HG03342 (cell line): ENCODE data around the gene DPYD.

ENCODE experiments used
- ATAC-seq: cut with Tn5 transposase; IDR thresholded peaks from one replicate; pipeline ENCODE4 v1.9.1; 2021; ENCODE audit warnings: mild to moderate bottlenecking, moderate library complexity; ENCODE audit not compliant: unreplicated experiment

Gene DPYD

DNA sequence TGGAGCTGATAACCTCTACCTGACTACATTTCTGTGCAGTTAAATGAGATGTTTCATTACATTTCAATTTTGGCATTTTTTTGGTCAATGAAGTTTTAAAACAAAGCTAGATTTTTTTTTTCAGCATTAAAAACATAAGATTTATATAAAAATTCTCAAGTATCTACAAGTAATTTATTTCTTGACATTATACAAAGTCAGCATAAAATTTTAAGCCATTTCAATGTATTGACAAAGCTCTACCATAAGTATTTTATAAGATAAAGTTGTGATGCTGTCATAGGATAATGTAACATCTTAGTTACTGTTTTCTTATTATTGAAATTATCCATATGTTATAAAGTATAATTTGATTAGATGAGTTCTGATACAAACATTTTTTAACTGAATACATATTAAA, 847.7 kb downstream of the DPYD start:
- no peak for ATAC-seq

DNA sequence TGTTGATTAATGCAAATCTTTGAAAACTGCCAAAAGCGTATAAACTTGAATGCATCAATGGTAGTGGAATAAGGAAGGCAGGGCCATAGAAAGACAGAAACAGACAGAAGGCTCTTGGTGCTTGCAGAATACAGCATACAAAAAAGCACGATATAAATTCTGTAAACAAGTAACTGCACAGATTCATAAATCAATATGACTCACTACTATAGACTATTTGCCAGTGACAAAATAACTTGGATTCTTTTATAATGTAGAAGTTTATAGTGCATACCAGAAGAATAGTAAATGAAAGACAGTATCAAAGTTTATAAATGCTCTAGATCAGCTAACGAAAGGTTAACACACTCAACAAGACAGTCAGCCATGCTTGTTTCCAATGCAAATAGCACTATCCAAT, 849.7 kb downstream of the DPYD start:
- ATAC-seq: no peak

DNA sequence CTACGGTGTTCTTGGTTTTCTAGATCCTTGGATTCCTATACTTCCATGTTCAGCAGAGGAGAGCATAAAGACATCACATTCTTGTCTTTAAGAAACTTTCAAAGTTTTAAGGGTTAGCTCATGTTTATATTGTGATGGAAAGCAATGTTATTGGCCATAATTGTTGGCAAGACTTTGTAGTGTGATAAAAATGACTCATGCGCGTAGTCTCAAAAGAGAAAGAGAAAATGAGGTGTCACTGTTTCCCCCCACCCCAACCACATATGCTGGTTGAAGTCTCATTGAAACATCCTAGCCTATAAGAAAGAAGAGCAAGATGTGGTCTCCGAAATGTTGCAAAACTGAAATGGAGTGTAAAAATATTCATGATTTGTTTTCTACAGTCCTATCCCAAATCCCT, 850.5 kb downstream of the DPYD start:
- ATAC-seq: no peak

DNA sequence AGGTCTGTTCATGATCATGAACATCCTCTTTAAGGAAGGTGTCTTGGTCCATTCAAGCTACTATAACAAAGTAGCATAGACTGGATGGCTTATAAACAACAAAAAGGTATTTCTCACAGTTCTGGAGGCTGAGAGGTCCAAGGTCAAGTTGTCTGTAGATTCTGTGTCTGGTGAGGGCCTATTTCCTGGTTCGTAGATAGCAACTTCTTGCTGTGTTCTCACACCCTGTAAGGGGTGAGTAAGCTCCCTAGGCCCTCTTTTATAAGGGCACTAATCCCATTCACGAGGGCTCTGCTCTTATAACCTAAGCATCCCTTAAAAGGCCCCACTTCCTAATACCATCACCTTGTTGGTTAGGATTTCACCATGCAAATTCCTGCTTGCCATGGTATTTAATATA, 851.5 kb downstream of the DPYD start:
- no peak for ATAC-seq

DNA sequence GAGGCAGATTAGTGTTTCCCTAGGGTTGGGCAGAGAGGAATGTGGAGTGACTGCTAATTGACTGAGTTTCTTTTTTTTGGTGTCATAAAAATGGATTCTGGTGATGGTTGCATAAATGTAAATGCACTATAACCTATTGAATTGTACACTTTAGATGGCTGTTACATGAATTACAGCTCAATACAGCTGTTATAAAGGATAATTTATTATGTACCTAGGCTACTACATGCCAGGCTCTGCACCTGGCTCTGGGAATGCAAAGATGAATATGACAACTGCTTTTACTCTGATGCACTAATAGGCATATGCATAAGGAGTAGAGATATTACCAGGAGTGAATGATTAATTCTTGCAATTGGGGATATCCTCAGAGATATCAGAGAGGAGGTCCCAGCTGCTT, 854.0 kb downstream of the DPYD start:
- ATAC-seq: no peak

DNA sequence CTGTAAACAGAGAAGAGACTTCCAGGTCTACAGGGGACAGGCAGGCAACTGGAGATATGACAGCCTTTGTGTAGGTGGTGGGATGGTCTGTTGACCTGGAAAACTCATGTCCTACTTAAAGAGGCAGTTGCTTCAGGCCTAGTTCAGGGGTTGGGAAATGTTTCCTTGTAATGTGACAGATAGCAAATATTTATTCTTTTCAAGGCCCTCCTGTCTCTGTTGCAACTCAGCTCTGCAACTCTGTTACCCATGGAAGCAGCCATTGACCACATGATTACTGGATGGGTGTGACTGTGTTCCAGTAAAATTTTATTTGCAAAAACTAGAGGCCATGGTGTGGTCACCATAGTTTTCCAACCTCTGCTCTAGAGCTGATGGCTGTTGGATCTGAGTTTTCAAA, 857.3 kb downstream of the DPYD start:
- ATAC-seq: no peak

DNA sequence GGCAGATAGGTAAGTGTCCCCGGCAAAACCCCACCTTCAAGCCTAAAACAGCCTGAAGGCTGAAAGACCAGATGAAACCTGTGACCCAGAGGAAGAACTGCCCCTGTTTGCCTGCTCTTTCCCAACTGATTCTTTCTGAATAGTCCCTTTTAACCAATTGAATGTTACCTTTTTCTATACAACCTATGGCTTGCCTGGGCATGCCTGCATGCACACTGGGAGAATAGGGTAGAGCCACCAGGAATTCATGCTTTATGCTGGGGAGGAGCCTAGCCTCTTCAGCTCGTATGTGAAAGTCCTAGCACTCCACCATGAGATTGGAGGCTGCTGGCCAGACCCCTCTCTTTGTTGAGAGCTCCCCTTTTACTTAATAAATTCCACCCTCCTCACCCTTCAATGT, 859.2 kb downstream of the DPYD start:
- ATAC-seq: no peak

DNA sequence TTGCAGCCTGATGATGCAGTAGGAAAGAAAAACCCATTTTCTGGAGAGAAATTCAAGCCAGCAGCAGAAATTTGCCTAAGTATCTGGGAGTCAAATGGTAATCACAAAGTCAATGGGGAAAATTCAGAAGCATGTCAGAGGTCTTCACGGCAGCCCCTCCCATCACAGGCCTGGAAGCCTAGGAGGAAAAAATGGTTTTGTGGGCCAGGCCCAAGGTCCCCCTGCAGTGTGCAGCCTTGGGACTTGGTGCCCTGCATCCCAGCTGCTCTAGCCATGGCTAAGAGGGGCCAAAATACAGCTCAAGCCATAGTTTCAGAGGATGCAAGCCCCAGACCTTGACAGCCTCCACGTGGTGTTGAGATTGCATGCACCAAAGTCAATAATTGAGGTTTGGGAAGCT, 864.4 kb downstream of the DPYD start:
- no peak for ATAC-seq

DNA sequence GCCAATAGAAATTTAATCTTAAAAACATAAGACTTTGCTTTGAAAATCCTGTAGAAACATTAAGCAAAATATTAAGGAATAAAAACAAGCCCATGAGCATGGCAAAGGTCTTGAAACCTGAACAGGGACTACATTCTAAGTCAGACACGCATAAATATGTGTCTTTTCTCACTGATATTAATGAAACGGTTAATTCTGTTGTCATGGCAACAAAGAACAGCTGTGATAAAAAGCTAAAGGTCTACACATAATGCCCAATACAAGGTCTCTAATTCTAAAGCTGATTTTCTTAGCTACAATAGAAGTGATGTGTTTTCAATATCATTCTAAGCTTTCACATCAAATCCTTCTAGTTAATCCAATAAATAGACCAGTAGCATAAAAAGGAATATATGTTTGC, 867.6 kb downstream of the DPYD start:
- ATAC-seq: no peak

DNA sequence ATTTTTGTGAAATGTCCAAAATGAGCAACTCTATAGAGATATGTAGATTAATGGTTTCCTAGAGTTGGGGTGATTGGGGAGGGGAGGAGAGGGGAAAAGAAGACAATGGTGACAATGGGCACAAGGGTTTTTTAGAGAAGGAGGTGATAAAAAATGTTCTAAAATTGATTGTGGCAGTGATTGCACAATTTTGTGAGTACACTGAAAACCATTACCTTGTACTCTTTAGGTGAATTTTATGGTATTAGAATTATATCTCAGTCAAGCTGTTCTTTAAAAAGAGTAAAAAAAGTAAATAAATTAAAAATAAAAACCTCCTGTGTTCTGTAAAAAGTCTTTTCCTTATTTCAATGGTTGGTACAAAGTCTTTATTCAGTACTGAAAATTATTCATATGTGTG, 869.0 kb downstream of the DPYD start:
- no peak for ATAC-seq

DNA sequence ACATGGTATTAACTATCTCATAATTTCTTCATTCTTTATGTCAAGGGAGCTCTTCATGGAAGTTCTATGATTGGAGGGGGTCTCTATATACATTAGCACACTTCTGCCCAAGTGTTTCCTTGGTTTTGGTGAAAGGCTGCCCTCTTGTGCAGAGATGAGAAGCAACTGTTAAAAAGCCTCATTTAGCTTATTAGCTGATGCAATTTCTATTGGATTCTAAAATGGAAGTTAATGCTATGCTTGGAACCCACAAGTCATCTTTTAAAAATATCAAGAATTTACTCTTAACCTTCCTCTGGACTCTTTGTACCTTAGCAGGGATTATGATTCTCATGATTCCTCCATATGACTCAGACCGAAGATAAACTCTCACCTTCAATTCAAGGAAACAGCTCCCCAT, 870.3 kb downstream of the DPYD start:
- ATAC-seq: no peak

DNA sequence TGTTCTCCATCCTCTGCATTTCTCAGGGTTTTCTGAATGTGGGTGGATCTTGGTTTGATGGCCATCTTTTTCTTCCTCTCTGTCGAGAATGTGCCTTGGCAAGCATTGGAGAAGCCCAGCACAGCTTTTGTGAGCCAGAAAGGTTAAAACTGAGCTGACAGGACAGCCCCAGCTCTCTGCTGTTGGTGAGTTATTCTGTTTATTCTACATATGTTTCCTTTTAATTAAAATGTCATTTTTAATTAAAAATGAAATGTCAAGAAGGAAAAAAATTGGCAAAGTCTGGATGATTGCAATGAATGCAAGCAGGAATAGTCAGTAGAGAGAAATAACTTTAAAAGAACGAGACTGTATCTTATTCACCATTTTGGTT, 873.4 kb downstream of the DPYD start:
- no peak for ATAC-seq

DNA sequence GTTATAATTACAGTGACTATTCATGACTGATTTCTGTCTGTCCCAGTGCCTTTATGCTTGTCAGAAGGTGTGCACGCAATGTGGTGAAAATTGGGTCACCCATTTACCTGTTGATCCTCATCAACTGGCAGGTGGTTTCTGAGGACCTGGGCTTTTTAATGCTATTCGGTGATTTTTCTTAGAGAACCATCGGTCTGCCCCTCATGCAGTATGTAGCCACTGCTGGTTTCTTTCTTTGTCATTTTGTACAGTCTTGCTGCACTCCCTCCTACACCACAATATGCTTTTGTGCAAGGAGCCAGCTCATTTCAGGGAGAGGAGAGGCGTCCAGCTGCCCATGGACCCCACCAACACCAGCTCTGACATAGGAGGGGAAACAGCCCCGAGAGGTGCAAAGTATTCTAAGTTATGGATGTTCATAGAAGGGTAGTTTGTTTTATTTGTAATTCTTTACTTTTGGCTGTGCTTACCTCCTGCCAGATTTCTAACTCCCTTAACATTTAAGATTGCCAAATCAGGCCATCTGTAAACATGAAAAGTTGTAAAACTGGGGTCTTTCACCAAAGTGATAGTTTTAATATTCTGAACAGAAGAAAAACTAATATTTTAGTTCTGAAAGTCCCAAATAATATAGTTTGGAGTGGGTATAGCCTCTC, 873.9 kb downstream of the DPYD start:
- no peak for ATAC-seq

DNA sequence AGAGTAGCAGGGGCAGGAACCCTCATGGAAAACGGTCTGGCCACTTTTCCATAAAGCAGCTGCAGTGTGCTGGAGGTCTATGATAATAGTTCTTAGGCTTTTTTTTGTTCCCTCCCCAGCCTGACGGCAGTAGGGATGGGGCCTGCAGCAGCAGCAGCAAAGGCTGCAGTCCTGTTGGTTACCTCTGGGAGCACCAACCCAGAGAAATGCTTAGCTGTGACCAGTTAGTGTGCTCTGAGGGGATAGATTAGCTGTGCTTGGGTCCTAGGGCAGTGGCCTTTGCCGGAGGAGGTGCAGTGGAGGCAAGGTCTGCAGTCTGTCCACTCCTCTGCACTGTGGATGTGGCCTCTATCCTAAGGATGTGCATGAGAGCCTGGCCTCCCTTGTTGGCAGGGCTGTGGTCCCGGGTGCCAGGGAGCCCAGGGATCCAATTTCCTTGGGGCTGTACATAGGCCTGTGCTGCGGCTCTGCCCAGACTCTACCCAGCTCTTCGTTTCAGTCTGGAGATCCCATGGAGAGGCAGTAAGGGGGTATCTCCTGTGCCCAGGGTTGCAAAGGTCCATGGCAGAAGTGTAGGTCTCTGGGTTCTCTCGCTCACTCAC, 876.6 kb downstream of the DPYD start:
- no peak for ATAC-seq

DNA sequence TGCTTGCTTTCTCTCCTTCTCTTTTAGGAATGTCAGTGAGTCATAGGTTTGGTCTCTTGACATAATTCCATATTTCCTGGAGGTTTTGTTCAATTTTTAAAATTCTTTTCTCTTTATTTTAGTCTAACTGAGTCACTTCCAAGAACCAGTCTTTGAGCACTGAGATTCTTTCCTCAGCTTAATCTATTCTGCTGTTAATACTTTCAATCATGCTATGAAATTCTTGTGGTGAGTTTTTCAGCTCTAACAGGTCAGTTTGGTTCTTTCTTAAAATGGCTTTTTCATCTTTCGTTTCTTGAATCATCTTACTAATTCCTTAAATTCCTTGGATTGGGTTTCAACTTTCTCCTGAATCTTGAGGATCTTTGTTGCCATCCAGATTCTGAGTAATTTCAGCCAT, 878.3 kb downstream of the DPYD start:
- no peak for ATAC-seq

DNA sequence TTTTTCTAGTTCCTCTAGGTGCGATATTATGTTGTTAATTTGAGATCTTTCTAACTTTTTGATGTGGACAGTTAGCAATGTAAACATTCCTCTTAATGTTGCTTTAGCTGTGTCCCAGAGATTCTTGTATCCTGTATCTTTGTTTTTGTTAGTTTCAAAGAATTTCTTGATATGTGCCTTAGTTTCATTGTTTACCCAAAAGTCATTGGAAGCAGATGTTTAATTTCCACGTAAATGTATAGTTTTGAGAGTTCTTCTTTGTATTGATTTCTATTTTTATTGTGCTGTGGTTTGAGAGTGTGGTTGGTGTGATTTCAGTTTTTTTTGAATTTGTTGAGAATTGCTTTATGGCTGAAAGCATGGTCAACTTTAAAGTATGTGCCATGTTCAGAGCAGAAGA, 879.8 kb downstream of the DPYD start:
- ATAC-seq: no peak

DNA sequence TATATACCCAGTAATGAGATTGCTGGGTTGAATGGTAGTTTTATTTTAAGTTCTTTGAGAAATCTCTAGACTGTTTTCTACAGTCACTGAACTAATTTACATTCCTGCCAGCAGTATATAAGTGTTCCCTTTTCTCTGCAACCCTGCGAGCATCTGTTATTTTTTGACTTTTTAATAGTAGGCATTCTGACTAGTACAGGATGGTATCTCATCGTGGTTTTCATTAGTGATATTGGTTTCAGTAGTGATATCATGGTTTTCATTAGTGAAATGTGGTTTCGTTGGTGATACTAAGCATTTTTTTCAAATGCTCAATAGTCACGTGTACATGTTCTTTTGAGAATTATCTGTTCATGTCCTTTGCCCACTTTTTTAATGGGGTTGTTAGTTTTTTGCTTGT, 882.4 kb downstream of the DPYD start:
- no peak for ATAC-seq

DNA sequence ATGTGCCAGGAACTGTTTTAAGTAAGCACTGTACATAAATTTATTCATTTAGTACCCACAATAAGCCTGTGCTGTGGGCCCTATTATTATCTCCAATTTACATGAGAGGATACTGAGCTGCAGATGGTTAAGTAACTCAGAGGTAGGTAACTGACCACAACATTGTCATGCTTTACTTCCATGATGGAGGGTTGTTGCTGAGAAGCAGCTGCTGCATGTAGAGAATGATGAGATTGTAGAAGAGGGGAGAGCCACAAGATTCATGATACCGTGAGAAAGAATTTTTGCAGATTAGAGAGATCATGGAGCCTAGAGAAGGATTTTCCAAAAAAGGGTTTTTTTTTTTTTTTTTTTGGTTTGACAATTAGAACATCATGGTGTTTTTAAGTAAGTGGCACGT, 886.2 kb downstream of the DPYD start:
- ATAC-seq: no peak

DNA sequence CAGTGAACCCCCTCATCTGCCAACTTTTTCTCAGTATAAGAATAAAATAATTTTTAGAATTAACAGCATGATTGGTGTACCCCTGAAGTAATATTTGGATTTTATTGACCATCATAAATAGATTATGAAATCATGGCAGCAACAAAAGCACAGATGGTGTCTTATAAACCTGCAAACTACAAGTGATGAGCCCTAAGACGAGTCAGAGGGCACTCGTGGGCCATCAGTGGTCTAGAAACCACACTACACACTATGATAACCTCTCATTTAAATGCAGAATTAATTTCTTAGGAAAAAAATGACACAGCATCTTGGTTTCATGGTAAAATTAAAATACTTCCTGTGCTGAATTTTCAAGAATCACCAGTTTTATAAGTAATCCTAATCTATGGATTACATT, 886.9 kb downstream of the DPYD start:
- ATAC-seq: no peak
